H4 (cell line): Measurements from ENCODE around the gene MOGAT1. TPM values are rescaled to one million over a fixed set of nuclear protein-coding genes. Genes with fewer than 3 reads are reported as not detected.
A peak's percentile ranks its signal among the peaks of the same experiment; 100 is the strongest.

Experiments used
- DNase-seq: peaks from one replicate; pipeline ENCODE4 v3.0.0-alpha.2; 2015; ENCODE audit warnings: low spot score
- total RNA-seq: library from RNA; depleted of rRNA; stranded (reverse); fragments of >200 nt; shearing (Covaris generic); gene quantifications from 2 replicates; pipeline ENCODE4 v1.2.3, GENCODE V29; 2014; rRNA removed

The MOGAT1 gene, protein sequence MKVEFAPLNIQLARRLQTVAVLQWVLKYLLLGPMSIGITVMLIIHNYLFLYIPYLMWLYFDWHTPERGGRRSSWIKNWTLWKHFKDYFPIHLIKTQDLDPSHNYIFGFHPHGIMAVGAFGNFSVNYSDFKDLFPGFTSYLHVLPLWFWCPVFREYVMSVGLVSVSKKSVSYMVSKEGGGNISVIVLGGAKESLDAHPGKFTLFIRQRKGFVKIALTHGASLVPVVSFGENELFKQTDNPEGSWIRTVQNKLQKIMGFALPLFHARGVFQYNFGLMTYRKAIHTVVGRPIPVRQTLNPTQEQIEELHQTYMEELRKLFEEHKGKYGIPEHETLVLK
- total RNA-seq: not detected in 2 replicates

DNA sequence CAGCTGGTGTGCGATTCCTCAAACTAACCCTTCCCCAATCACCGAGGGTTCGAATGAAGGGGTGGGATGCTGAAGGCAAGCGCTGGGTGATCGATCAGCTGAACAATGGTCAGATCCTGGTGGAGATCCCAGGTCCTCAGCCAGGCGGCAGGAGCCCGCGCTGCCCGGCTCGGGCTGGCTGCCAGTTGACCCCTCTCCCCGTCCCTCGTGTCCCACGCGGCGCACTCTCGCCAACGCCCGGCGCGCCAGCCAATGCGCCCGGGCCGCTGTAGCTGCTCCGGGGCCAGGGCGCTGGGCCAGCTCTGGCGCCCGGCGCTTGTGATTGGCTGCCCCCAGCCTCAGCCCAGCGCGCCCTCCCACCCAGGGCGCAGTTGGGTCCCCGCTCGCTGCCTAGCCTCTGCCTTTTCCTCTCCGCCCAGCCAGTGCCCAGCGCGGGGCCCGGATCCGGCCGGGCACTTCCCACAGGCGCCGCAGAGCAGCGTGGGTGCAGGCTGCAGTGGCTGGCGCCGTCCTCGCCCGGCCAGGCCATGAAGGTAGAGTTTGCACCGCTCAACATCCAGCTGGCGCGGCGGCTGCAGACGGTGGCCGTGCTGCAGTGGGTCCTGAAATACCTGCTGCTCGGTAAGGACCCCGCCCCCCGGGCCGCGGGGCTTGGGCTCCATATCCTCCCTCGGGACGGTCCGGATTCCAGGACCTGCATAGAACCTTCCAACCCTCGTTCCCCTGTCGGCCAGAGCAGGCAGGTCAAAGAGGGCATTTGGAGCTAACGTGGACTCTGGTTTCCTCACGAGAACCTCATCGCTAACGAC, at the start of gene MOGAT1:
Gene MOGAT1, plus strand, starts transcription at position 400 of the 809 bp plus-strand sequence. Its CDS starts 128 bp downstream, at position 528.
- DNase-seq: no peak

DNA sequence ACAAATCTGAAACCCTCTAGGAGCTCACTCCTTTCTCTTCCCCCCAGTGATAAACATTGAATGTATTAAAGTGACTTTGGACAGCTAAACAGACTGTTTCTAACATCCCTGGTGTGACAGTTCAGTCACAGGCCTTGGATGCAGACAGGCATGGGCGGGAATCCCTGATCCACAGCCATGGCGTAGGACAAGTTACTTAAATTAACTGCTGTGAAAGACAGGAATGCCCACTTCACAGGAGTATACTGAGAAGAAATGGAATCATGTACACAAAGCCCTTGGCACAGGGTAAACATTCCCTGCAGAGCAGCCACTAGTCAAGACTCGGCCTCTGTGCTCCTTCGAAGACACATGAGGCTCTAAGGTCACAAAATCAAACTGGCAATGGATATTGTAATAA, 49.6 kb upstream of the MOGAT1 start:
- DNase-seq: no peak

DNA sequence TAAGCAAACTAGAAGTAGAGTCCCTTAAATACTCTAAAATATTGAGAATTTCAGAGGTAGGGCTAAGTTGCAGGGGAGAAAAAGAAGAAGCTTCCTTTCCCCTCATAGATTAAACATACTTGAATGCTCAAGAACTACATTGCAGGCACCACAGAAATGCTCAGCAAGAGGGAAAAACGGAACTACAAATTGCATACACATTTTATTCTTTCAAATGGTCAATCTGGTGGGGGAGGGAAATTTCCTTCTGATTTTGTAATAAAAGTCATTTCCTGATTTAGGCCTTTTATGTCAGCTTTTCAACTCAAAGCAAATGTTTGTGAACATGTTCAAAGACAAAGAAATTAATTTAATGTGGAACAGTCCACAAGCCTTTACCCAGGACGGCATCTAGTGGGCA, 48.5 kb upstream of the MOGAT1 start:
- DNase-seq: no peak

DNA sequence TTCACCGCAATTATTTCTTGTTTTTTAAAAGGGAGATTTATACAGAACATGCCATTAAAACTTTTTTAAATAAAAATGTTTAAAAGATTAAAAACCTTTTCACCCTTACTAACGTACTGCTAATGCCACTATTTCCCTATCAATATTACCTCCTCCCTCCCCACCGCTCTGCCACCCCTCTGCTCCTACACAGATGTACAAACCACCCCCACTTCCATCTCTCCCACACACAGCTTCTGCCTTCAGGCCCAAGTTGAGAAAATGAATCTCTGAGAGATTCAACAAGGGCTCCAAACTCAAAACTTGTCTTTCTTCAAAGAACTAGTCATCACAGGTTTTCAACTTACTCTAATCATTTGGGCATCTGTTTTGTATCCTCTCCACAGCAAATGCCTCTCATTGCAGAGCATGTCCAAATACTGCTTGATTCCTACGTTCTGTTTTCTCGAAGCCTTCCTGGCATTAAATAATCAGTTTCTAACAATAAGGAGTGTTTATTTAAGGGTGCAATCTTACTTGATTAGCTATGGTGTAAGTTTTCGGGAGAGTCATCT, 47.6 kb upstream of the MOGAT1 start:
- no peak for DNase-seq

DNA sequence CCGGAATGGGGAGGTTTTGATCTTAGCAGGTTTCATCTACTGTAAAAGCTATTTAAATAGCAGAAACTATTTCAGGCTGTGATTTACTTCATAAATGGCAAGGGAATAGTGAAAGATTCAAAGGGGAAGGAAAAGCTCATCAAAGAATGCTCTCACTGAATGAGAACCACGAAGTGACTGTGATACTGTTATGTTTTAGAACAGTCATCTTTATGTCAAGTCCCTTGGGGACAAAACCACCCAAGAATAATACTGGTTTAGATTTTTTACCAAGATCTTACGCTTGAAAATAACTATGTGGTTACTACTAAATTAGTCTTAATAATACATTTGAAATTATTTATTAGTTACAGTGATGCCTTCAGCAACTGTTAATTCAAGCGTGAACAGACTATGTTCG, 43.7 kb upstream of the MOGAT1 start:
- no peak for DNase-seq

DNA sequence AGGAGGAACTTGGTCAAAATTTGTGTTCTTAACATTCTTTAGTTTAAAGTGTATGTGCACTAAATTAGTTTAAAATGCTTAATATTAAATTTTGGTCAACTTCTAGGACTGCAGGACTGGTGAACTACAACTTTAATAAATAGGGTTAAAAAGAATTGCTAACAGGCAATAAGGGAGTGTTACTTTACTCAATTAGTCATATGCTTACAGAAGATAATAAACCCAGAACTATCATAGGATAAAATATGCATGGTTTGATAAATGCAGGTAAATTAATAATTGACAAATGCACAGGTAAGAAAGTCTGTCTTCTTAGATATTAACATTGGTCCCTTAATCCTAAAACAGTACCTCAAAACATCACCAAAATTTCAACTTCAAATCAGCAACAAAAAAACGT, 36.2 kb upstream of the MOGAT1 start:
- no peak for DNase-seq

DNA sequence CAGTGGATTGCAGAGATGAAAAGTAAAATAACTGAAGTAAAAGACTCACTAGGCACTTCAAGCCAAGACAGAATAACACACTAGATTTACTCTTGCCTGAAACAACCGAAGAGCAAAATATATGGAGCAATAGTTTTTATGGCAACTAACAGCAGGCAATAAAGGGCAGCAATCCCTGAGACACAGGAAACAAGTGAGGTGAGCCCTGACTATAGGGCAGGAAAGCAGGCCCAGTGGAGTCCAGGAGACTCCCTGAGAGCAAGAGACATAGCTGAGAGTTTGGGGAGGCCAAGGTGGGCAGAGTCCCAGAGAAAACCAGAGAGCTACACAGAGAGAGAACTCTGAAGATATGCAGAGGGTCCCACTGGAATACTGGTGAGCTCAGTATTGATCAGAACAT, 34.4 kb upstream of the MOGAT1 start:
- DNase-seq: no peak

DNA sequence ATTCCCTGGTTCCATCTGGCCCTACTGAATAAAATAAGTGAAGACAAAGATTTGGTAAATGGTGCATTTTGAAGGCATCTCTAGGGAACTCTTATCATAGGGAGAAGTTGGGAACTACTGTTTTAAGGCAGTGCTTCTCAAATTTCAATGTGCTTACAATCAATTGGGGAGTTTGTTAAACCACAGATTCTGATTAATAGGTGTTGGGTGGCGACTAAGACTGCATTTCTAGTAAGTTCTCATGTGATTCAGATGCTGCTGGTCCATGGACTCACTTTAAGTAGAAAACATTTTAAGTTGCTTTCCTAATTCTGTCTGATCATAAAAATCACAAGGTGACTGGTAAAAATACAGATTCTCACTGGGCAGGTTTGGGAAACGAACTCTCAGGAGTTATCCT, 30.1 kb upstream of the MOGAT1 start:
- no peak for DNase-seq

DNA sequence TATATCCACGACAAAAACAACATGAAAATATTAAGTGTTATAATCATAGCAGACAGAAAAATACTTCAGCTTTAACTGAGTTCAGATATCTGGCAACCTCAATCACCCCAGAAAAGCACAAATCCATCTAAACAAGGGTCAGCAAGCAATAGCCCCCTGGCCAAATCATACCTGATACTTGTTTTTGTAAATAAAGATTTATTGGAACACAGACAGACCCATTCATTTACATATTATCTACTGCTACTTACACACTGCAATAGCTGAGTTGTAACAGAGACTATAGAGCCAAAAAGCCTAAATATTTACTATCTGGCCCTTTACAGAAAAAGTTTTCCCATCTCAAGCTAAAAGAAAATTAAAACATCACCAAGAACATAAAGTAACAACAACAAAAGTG, 28.3 kb upstream of the MOGAT1 start:
- no peak for DNase-seq

DNA sequence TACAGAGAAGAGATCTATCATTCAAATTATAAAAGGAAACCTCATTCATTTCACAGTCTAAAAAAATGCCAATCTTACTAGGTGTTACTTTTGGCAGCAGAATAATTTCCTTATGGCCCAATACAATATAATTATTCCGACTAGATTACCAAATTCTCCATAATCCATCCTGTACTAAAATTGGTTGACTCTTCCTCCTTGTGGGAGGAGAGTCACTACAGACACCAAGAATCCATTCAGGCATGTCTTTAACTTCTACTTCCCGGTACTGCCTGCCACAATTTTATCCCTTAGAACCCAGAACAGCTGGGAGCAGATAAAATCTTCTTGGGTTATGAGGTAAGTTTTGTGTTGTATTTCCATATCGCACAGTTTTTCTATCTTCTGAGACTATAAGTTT, 25.4 kb upstream of the MOGAT1 start:
- DNase-seq: no peak

DNA sequence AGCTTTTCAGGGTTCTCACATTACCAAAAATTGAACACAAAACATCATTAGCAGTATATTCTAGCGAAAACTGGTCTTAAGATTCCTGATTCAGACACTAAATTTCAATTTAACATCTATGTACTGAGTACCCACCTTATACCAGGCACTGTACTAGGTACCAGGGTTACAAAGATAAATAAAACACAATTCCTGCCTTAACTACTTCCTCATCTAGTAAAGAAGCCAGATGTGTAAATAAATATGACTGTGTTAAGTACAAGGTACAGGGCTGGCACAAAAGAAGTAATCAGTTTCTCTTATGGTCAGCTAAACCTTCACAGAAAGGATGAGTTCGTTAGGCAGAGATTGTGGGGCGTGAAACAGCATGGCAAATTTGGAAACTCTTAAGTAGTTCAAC, 21.7 kb upstream of the MOGAT1 start:
- no peak for DNase-seq

DNA sequence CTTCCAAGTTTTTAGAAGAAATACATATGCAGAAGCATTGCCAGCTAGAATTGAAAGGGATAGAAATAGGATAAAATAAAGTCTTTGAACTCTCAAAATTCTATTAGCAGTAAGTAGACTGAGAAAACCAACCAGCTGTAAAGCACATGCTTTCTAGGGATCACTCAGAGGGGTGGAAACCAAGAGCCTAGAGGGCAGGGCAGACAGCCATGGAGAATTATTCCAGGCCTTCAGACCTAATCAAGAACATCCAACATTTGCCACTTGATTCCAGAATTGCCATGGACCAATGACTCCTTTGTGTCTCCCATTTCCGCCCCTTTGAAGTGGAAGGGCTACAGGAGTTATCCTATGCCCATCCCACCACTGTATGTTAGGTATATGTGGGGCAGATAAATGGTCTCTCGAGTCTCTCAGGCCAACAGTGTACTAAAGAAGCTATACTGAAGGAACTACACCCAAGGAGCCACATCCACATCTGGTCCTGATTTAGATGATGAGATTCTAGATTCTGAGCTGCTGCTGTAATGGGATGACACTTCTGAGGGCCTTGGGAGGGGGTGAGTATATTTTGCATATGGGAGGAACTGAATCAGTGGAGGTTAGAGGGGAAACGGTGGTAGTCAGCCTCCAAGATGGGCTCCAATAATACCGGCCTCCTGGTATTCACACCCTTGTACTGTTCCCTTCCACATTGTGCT, 19.6 kb upstream of the MOGAT1 start:
- DNase-seq: no peak

DNA sequence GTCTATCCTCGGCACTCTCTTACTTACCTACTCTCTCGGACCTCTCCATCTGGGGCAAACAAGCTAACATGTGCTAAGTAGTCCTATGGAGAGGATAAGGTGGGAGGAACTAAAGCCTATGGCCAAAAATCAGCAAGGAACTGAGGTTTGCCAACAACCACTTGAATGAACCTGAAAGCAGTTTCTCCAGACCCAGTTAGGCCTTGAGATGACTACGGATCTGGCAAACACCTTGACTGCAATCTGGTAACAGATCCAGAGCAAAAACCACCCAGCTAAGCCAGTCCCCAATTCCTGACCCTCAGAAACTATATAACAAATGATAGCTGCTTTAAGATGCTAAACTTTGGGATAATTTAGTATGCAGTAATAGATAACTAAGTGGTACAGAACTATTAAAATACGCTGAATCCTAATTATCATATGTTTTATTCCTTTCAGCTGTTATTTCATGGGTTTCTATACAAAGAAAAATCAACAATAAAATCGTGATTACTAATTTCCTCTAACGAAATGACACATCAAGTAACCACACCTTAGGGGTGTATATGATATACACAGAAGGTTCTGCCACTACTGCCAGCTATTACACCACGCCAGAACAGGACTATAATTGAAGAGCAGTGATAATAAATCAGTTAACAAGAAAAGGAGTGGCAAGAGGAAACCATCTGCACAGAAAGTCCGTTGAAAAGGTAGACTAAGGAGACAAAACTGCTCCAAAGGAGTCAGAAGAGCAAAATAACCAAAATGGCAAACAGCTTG, 18.8 kb upstream of the MOGAT1 start:
- no peak for DNase-seq

DNA sequence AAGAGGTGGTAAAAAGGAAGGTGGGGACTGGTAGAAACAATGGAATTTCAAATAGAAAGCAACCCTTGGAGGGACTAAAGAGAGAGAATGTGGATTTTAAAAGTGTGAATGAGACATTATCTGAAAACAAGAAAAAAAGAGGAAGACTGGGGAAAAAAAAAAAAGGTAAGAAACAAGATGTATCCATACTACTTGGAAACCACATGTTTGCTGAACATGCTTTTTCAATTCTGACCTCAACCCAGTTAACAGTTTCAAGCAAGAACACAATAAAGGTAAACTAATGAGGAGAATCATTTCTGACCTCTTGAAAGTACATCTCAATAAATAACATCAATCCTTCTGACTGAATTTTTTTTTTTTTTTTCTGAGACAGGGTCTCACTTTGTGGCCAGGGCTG, 18.2 kb upstream of the MOGAT1 start:
- no peak for DNase-seq

DNA sequence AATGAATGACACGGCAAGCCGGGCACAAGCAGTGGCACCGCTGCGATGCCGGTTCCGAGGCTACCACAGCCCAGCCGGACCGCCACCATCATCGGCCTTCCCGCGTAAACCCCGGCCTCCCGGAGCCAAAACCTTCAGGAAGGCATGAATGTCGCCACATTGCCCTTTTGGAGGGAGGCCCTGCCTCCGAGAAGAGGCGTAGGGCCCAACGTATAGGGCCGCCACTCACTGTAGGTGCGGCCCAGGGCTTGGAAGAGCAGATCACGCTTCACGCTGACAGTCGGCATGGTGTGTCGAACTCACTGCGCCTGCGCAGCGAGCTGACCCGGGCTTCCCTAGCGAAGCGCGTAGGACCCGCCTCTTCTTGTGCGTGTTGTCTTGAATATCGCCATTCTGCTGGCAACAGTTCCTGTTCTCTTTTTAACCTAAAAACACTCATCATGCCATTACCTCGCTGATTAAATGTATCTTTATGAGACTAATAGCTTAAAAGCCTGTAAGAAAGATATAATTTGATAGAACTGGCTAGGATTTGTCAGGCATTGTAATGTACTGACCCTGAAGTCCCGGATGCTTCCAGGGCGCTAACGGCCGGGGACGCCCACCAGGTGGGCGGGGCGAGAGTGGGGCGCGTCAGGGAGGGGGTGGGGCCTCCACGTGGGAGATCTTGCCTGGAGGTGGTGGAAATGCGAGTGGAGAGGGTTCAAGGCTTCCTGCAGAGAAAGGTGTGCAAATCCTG, 15.5 kb upstream of the MOGAT1 start, which contains the start of gene FARSB:
Gene FARSB, minus strand, starts transcription at position 306 of the 739 bp plus-strand sequence. Its CDS starts 19 bp downstream, at position 287.
- DNase-seq: peak; percentile 91

DNA sequence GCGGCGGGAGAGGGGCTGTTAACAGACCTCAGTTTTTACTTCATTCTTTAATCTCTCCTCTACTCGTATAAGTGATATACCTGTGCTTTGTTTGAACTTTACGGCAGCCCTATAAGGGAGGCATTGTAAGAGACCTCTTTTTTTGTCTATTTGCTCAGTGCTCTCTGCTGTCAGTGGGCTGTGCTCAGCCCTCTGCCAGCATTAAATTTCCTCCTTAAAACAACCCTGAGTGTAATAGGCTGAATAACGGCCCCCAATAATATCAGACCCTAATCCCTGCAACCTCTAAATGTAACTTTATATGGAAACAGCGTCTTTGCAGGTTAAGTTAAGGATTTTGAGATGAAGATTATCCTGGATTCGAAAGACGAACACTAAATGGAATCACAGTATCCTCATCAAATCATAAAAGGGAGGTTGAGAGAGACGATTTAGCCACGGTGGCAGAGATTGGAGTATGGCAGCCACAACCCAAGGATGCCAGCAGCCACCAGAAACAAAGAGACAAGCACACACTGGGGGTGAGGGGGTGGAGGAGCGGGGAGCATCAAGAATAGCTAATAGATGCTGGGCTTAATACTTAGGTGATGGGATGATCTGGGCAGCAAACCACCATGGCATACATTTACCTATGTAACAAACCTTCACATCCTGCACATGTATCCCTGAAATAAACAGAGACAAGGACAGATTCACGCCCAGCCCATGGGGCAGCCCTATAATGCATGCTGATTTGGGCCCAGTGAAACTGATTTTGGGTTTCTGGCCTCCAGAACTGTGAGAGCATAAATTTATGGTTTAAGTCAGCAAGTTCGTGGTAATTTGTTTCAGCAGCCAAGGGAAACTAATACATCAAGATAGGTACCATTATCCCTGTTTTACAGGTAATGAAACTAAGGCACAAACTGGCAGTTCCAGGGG, 14.7 kb upstream of the MOGAT1 start:
- no peak for DNase-seq

DNA sequence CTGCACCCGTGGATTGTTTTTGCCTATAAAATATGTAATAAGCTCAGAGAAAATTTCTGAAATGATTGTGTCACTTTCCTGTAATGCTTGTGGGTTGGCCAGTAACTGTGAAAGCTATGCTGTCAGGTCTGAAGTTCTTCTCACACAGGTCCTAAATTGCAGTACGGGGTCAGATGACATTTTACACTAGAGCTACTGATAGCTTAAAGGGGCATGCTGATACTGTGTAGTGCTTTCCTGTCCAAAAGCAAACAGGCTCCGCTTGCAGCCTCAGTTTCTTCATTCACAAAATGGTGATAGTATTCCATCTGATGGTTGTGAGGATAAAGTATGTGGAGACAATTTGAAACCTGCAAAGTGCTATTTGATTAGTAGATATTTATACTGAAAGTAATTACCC, 8.0 kb upstream of the MOGAT1 start:
- no peak for DNase-seq

DNA sequence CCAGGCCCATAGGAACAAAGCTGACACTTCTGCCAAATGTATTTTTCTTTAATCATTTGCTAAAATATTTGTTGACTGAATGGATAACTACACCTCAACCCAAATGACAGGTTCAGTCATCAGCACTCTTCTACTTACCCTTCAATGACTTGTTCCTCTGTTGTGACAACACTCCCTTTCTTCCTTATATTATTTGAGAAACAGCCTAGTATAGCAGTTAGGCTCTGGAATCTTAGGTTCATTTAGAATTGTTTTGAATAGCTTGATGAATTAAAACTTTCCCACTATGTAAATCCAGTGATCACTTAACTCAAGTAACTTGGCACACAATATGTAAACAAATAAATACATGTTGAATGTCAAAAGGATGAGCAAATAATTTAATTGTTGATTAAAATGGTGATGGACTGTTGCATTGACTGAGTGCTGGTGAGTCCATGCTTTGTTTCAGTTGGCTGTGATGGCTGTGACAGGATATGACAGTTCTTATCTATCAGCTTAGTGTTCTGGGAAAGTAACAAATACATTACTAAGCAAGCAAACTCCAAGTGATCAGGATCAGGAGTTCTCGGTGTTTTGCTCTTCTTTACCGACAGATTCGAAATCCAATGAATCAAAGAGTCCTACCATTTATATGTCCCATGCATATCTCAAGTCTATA, 2.8 kb upstream of the MOGAT1 start:
- DNase-seq: no peak

DNA sequence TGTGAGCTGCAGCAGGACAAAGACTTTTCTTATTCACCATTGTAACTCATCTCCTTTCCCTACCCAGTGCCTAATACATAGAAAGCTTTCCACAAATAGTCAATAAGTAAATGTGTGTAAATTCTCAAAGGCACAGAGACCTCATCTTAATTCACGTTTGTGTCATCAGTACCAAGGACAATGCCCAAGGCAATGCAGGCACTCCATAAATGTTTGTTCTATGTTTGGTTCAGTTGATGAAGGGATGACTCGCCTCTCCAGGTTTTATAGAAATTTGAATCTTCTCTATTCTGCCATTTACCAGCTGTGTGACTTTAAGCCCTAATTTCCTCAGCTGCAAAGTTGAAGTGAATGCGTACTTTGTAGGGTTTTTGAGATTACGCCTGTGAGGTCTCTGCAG, 2.1 kb upstream of the MOGAT1 start:
- DNase-seq: no peak
